ENCODE measurements around the gene GFY. TPM values are rescaled to one million over a fixed set of nuclear protein-coding genes. Genes with fewer than 3 reads are reported as not detected.

Gene GFY
- total and polyA plus RNA-seq, 2 donors (not counting 1 experiment from before 2014, with no cell fraction given): not detected

DNA sequence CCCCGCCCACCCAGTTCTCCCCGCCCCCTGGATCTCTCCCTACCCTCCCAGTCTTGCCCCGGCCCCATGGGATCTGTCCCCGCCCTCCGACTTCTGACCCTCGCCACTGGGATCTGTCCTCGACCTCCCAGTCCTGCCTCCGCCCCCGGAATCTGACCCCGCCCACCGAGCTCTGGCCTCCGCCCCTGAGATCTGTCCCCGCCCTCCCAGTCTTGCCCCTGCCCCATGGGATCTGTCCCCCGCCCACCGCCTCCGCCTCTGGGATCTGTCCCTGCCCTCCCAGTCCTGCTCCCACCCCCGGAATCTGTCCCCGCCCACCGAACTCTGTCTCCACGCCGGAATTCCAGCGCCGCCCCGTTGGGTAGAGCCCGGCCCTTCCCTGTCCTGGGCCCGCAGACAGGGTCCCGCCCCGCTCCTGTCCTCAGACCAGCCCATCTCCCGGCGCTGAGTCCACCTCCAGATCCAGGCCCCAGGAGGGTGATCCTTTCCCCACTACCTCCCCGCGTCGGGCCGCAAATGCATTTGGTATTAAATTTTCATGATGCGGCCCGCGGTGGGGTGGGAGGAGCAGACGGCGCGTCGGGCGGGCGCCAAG, 17.7 kb downstream of the GFY start:
- peak overlapping the region; percentile 12 to 80 (median 71) for H3K4me3 ChIP-seq (ENCODE audit: control extremely low read depth in 1 of 5, extremely low read depth in 1 of 5, insufficient read depth in 1 of 5, low read depth in 2 of 5, low read length in 4 of 5)
- CTCF ChIA-PET: interaction anchor here (0.6 to 5.1 kb wide), 16 partner anchors 9 to 220 kb away, joined by 3 to 70 read pairs (median 4); partner anchors contain the start of genes CD37, FLT3LG and PIH1D1
- peaks cover 2 to 46% (median 38%) of the 10 kb centered on the region in 4 experiments for H3K27me3 ChIP-seq (replicated peaks in 1 of 4; ENCODE audit: control extremely low read depth in 1 of 4, control insufficient read depth in 3 of 4, insufficient read depth in 4 of 4, low read length in 3 of 4)
- H3K27ac Mint-ChIP-seq: peak overlapping the region; percentile 95
- H3K9ac ChIP-seq (ENCODE audit: low read length): peak overlapping the region; percentile 89
- peak; percentile 28 for ATAC-seq (ENCODE audit: low read depth)
- H3K4me2 ChIP-seq (replicated peaks; ENCODE audit: low read depth, low read length, poor library complexity, severe bottlenecking): peak overlapping the region; percentile 99
- peaks cover 18 to 31% of the 10 kb centered on the region in 2 donors for H3K4me1 ChIP-seq (ENCODE audit: control insufficient read depth in 2 of 2, insufficient read depth in 2 of 2, low read length in 2 of 2)
- peaks cover 9% of the 10 kb centered on the region for H4K20me1 ChIP-seq (ENCODE audit: control insufficient read depth, insufficient read depth, low read length, poor library complexity, severe bottlenecking)
- H3K4me3 Mint-ChIP-seq: peak overlapping the region; percentile 93
- H3K4me1 Mint-ChIP-seq: peaks cover 31% of the 10 kb centered on the region
- POLR2A ChIA-PET: interaction anchor here (0.6 to 2.3 kb wide), 7 partner anchors 26 to 138 kb away, joined by 4 to 20 read pairs (median 7); partner anchors contain the start of gene CD37
- H3K27me3 Mint-ChIP-seq: peaks cover 44% of the 10 kb centered on the region
- H3K9me3 ChIP-seq (ENCODE audit: control extremely low read depth in 1 of 3, control insufficient read depth in 2 of 3, insufficient read depth in 1 of 3, low read length in 2 of 3): peaks cover 0 to 14% (median 0%) of the 10 kb centered on the region in 3 donors
- no peak for DNase-seq
- WGBS (ENCODE audit: insufficient coverage): under 1% methylated on average over 40 of the region's 43 CpGs
- peak overlapping the region; percentile 97 for H2AFZ ChIP-seq (ENCODE audit: insufficient read depth, low read depth, low read length, poor library complexity, severe bottlenecking)
- intact Hi-C loops (cut with micrococcal nuclease): loop anchor here (1.0 to 2.0 kb wide), 7 partner anchors 8 to 177 kb away; partner anchors contain the start of genes PIH1D1 and RPS11
- no peaks in the 10 kb centered on the region for H3K9me3 Mint-ChIP-seq (ENCODE audit: insufficient read depth)
- TF ChIP-seq EZH2 (IDR thresholded peaks at IDR 0.05; ENCODE audit: borderline replicate concordance, insufficient read depth, low read depth, low read length, poor library complexity, severe bottlenecking): no peak
- no peak for TF ChIP-seq CTCF (IDR thresholded peaks at IDR 0.05)
- no peaks in the 10 kb centered on the region for H3K79me2 ChIP-seq (ENCODE audit: control insufficient read depth, insufficient read depth, low read length)
- peak overlapping the region in 1 of 2 donors; percentile 72 for H3K27ac ChIP-seq (ENCODE audit: low read length in 2 of 2)
- H3K36me3 ChIP-seq (replicated peaks in 1 of 2; ENCODE audit: control extremely low read depth in 1 of 2, control insufficient read depth in 1 of 2, extremely low read depth in 1 of 2, insufficient read depth in 2 of 2, low read length in 1 of 2): peaks cover 0 to 19% of the 10 kb centered on the region in 2 experiments

Measured in B cell (primary cell).